T47D (cell line): ENCODE data around the gene DSG4.
"Not testable (repeated sequence)": the region's sequence is repeated elsewhere in the genome, so short reads cannot be mapped to it uniquely, and the experiment has no call there.

Source experiments
- DNase-seq, 2 experiments: peaks; one replicate each; pipeline versions ENCODE4 v3.0.0 to v3.0.0-alpha.2; 2011 to 2012; ENCODE audit warnings: low read depth in 1 of 2, low spot score in 1 of 2
- JUND ChIP-seq: IDR thresholded peaks from 2 replicates; pipeline ENCODE4 v1.6.1; 2012; ENCODE audit warnings: low read depth
- in situ Hi-C: cut with HindIII; loops from 2 replicates; pipeline ENCODE4 v1.10.0; 2016; ENCODE audit warnings: low sequenced_read_pairs, low pct_unique_long_range_greater_than_20kb

The DSG4 gene, protein sequence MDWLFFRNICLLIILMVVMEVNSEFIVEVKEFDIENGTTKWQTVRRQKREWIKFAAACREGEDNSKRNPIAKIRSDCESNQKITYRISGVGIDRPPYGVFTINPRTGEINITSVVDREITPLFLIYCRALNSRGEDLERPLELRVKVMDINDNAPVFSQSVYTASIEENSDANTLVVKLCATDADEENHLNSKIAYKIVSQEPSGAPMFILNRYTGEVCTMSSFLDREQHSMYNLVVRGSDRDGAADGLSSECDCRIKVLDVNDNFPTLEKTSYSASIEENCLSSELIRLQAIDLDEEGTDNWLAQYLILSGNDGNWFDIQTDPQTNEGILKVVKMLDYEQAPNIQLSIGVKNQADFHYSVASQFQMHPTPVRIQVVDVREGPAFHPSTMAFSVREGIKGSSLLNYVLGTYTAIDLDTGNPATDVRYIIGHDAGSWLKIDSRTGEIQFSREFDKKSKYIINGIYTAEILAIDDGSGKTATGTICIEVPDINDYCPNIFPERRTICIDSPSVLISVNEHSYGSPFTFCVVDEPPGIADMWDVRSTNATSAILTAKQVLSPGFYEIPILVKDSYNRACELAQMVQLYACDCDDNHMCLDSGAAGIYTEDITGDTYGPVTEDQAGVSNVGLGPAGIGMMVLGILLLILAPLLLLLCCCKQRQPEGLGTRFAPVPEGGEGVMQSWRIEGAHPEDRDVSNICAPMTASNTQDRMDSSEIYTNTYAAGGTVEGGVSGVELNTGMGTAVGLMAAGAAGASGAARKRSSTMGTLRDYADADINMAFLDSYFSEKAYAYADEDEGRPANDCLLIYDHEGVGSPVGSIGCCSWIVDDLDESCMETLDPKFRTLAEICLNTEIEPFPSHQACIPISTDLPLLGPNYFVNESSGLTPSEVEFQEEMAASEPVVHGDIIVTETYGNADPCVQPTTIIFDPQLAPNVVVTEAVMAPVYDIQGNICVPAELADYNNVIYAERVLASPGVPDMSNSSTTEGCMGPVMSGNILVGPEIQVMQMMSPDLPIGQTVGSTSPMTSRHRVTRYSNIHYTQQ

DNA sequence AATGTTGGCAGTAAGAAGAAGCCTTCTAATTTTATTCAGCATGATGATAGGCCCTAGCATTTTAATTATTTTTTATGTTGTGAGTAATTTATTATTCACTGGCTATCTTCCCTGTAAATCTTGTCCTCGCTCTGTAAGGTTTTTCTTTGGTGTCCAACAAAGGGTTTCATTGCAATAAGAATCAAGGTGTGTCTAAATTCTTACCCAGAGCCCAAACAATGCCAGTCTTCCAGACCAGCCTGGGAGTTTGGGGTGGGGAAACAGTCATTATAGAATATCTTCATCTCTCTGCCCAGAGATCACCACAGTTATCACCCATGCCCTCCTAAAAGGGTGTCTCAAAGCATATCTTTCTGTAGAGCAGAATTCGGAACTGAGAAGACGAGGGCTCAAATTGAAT is at the start of gene DSG4:
Gene DSG4, plus strand, starts transcription at position 301 of the 400 bp plus-strand sequence. CDS start 135 bp downstream, outside the sequence.
- TF ChIP-seq JUND: no peak
- in situ Hi-C loops: no loop called here
- DNase-seq: no peak

DNA sequence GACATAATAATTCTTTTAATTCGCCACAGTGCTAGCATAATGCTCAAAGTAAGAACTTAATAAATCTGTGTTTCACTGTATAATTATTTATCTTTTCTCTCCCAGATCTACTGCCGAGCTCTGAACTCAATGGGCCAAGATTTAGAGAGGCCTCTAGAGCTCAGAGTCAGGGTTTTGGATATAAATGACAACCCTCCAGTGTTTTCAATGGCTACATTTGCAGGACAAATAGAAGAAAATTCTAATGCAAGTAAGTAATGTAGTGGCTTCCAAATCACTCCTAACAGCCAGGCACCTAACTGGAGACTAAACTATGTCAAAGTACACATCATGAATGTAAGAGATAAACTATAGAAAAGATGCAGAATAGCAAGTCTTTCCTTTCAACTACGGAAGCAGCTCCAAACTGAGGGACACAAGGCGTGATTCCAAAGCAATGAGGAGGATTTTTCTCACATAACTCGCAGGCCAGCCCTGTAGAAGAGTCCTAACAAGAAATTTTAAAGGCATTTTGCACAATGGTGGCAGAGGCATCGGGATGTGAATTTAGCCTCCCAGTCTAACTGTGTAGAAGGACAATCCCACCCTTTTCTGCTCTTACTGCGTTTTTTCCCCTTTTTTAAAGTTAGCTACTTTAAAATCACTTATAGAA is 46.7 kb upstream of the DSG4 start:
- DNase-seq: no peak
- TF ChIP-seq JUND: no peak
- in situ Hi-C loops: no loop called here

DNA sequence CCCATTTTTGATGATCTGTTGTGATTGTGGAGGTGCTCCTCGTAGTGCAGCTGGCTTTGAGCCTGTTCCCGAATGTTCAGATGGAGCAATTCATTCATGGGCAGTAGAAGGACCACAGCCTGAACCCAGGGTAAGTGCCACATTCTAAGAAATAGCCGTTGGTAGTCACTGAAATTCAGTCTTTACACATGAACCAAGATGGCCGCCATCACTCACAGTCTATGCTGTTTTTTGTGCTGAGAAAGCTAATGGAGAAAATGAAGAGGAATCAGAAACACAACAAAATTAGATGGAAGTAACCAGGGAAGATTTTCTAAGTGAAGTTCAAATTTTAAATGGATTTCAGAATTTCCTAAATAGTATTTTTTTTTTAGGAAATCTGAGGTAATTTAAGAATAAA is 33.1 kb upstream of the DSG4 start:
- DNase-seq: no peak
- in situ Hi-C loops: no loop called here
- no peak for TF ChIP-seq JUND

DNA sequence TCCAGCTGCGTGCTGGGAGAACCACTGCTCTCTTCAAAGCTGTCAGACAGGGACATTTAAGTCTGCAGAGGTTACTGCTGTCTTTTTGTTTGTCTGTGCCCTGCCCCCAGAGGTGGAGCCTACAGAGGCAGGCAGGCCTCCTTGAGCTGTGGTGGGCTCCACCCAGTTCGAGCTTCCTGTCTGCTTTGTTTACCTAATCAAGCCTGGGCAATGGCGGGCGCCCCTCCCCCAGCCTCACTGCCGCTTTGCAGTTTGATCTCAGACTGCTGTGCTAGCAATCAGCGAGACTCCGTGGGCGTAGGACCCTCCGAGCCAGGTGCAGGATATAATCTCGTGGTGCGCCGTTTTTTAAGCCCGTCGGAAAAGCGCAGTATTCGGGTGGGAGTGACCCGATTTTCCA is 23.2 kb upstream of the DSG4 start:
- DNase-seq, in situ Hi-C loops: not testable (repeated sequence)

DNA sequence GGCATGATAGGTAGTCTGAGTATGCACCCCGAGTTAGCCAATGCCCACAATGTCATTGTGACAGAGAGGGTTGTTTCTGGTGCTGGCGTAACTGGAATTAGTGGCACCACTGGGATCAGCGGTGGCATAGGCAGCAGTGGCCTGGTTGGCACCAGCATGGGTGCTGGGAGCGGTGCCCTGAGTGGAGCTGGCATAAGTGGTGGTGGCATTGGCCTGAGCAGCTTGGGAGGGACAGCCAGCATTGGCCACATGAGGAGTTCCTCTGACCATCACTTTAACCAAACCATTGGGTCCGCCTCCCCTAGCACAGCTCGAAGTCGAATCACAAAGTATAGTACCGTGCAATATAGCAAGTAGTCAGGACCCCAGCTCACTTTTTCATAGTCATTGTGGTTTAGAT is 21.6 kb upstream of the DSG4 start:
- DNase-seq: no peak
- in situ Hi-C loops: no loop called here
- no peak for TF ChIP-seq JUND

DNA sequence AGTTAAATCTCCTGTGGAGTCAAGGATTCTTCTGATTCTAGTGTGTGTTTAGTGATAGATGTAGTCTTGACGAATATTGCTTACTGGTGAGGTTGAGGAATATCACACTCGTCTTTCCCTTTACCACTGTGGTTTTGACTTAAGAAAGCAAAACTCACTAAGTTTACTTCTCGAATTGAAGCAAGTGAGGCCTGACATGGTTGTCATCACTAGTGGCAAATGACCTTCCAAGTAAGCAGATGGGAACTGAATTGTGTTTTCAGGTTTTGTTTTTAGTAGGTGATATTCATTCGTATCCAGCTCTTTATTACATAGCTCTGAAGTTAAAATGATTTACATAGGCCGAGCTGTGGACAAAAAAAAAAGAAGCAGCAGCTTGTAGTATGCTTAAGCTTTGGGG is 20.6 kb upstream of the DSG4 start:
- in situ Hi-C loops: no loop called here
- no peak for TF ChIP-seq JUND
- DNase-seq: no peak

DNA sequence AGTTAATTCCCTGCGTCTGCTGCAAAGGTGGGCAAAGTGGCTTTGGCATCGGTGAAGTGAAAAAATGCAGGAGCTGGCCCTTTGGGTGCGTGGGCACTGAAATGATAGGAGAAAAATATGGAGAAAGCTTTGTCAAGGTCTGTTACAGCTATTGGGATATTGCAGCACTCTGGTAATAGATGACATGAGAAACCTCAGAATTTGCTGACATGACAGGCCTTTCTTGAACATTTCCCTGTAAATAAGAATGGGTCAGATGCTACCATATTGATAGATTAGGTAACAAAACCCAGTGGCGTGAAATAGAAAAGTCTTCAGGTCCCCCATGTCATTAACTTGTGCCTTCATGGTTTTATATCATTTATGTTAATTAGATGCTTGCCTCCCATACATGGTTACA is 12.4 kb upstream of the DSG4 start:
- no peak for DNase-seq
- no peak for TF ChIP-seq JUND
- in situ Hi-C loops: no loop called here

DNA sequence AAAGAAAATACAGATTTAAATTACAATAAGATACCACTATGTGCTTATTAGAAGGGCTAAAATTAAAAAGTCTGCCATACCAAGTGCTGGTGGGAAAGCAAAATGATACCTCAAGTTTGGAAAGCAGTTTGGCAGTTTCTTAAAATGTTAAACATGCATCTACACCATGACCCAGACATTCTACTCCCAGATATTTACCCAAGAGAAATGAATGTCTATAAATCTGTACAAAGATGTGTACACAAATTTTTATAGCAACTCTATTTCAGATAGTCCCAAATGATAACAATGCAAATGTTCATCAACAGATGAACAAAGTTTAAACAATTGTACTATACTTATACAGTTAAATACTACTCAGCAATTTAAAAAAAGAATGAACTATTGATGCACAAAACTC is 7.1 kb upstream of the DSG4 start:
- in situ Hi-C loops: no loop called here
- TF ChIP-seq JUND: peak; percentile 48; the same call in 1 of the 2 replicates
- peak in 1 of 2 experiments; percentile 41 for DNase-seq

DNA sequence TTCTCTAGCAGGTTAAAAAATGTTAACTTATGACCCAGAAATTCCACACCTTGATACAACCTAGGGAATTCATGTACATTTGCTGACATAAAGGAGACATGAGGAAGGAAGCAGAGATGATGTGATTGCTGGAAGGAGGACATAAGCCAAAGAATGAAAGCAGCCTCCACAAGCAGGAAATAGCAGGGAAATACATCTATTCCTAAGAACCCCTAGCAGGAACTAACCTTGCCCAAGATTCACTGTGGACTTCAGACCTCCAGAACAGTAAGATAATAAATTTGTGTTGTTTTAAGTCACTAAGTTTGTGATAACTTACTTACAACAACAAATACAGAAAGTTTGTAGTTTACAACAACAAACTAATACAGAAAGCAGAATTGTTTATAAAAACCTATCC is 4.6 kb upstream of the DSG4 start:
- in situ Hi-C loops: no loop called here
- TF ChIP-seq JUND: no peak
- DNase-seq: peak in 1 of 2 experiments; percentile 13

DNA sequence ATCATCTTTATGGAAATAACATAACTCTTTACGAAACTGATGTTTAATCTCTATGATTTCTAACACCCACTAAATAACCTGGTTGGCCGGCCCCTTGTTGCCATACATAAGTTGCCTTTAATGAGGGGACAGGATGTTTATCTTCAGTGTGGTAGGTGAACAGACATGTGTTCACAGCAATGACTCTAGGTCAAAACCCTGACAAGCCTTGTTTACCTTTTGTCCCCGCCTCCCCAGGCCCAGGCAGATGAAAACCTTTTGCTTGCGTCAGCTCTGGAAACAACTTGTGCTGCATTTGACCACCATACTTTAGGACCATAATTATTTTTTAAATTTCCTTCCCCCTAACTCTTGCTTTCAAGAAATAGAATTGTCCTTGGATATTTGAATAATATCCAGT is 2.9 kb upstream of the DSG4 start:
- no peak for TF ChIP-seq JUND
- no peak for DNase-seq
- in situ Hi-C loops: no loop called here

DNA sequence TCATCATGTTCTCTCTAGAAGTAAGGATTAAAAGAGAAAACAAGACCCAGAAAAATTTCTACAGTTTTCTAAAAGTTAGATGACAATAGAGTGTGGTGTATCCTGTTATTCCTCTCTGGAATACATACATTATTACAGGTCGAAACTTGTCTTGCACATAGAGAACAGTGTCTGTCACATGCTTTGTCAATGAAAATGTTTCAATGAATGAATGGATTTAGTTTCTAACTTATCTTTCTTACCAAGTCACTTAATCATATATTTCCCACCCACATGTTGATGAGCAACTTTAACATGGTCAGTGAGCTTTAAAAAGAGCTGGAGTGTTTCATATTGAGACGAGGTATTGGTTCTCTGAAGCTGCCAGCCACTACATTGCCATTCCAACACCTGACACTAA is 4.3 kb downstream of the DSG4 start:
- DNase-seq: no peak
- no peak for TF ChIP-seq JUND
- in situ Hi-C loops: no loop called here

DNA sequence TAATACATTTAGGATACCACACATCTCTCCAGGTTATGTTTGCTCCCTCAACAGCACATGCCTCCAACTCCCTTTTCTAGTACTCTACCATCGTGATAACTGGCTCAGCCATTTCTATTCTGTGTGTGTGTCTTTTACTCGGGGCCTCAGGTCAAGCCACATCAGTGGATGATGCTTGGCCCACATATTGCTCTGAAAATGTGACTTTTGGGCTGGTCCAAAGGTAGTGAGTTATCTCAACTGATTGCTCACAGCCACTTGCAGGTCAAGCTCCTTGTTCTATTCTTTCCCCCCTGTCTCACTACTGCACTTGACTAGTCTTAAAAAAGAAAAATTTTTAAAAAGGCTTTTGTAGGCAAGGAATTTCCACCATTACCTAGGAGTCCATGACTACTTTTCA is 5.5 kb downstream of the DSG4 start:
- in situ Hi-C loops: no loop called here
- TF ChIP-seq JUND: no peak
- no peak for DNase-seq
